SK-N-DZ (cell line): ENCODE measurements around the gene DRD4.

Source experiments
- DNase-seq: peaks from one replicate; pipeline ENCODE4 v3.0.0-alpha.2; 2015; ENCODE audit warnings: low spot score

Gene DRD4

DNA sequence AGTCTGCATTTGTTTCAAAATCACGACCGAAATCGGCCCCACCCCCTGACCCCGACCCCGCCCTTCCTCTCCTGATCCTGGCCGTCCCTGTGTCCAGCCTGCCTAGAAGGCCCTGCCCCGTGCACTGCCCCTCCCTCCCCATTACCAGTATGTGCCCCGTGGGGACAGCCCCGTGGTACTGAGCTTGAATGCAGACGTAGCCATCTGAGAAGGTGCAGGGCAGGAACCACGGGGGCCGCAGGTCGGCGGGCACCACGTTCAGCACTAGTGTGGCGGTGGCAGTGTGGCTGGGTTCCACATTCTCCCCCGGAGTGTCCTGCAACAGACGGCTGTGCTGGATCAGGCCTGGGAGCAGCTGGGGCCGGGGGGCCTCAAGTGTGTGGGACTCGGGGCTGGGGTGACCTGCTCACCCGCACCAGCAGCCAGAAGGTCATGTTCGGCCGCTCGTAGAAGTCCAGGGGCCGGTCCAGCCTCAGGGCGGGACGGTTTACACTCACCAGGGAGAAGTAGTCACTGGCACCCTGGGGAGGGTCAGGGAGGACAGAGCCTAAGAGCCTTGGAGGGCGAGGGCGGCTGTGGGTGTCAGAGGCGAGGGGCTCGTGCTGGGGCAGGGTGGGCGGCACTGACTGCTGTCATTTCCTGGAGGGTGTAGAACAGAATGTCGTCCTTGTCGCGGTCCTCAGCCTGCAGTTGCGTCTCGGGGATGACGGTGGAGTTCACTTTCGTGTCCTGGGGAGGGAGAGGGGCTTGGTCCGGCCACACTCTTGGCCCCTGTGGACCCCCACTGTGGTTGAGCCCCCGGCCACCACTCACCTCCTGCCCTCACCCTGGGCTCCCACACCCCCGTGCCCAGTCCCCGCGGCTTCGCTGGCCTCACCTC, 15.9 kb upstream of the DRD4 start:
- DNase-seq, result no peak

DNA sequence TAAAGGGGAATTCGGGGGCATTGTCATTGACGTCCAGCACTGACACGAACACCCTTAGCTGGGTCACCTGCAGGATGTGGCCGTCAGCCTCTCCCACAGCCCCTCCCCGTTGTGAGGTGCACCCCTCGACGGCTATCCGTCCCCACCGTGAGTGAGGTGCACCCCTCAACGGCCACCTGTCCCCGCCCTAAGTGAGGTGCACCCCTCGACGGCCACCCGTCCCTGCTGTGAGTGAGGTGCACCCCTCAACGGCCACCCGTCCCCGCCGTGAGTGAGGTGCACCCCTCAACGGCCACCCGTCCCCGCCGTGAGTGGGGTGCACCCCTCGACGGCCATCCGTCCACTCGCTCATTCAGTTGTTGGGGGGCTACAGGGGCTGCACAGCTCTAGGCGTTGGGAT, 15.2 kb upstream of the DRD4 start:
- DNase-seq, result no peak

DNA sequence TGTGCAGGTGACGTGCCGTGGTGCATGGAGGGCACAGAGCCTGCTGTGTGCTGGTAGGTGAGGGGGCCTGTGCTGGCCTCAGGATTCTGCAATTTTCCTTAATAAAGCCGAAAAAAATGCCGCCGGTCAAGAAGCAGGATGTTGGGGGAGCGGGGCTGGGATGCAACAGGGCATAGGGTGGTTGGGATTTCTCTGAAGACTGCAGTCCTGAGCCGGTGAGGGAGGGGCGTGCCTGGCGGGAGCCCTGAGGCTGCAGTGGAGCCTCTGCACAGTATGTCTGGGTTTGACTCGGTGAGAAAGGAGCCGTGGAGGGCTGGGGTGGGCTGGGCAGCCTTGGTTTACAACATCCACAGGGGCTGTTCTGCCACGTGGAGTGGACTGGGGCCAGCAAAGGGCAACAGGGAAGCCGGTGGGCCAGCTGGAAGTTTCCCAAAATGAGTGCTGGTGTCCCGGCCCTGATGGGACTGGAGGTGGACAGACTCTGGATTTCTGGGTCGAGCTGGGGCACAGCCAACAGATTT, 13.7 kb upstream of the DRD4 start:
- DNase-seq, result no peak

DNA sequence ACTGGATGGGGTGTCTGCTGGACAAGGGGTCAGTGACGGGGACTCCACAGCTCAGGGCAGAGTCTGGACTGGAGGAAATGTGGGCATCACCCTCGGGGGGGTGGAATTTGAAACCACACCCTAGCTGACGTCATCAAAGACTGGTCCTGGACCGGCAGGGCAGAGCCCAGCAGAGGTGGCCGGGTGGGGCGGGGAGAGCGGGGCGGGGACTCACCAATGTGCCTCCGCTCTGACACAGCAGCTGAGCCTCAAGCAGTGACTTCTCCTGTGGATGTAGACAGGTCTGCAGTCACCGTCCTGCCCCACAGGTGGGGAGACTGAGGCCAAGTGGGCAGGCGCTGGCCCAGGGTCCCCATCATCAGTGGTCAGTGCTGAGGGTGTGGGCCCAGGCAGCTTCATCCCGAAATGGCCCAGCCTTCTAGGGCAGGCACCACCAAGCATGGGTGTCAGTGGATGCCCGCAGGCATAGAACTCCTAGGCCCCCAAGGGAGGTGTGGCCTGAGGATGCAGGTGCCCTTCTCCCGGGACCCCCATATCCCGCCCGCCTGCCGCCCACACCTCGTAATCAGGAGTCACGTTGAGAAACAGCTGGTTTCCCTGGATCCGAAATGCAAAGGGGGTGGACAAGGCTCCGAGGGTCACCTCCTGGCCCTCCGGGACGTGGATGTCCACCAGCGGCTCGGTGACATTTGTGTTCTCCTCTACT, 12.9 kb upstream of the DRD4 start:
- DNase-seq, result no peak

DNA sequence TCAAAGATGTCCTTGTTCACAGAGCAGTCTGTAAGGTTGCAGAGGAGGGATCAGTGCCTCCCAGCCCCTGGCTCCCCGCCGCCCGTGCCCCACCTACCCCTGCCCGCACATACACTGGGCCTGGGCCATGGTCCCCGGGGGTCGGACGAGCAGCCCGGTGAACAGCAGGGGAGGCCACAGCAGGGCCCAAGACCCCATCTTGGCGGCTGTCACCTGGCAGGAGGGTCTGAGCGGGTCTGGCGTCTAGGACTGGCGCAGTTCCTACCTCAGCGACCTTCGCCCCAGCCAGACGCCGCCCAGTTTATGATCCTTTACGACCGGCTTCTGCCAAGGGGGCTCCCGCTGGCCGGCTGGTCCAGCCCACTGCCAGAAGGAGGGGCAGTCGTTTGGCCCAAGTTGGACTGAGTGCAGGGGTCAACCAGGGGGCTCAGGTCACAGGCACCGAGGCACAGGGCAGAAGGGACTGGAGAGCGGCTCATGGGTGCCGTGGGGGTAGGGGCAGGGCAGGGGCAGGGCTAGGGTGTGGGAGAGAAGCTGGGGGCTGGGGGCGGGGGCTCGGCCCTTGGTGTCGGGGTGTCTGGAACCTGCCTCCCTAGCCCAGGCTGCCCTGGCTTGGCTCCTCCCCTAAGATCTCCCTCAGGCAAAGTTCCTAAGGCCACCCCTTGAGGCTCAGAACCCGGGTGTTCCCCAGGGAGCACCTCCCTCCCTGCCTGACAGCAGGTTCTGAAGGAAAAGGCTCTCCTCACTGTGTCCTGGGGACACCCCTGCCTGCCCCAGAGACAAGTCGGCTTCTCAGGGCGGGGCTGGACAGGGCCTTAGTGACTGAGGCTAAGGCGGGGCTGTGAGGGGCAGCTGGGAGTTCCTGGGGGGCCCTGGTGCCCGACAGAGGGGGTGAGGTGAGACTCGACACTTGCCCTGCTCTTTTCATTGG, 12.1 kb upstream of the DRD4 start, which contains the start of gene CDHR5:
Gene CDHR5, minus strand, starts transcription at position 251 of the 931 bp plus-strand sequence. Its CDS starts 53 bp downstream, at position 198.
- no peak for DNase-seq

DNA sequence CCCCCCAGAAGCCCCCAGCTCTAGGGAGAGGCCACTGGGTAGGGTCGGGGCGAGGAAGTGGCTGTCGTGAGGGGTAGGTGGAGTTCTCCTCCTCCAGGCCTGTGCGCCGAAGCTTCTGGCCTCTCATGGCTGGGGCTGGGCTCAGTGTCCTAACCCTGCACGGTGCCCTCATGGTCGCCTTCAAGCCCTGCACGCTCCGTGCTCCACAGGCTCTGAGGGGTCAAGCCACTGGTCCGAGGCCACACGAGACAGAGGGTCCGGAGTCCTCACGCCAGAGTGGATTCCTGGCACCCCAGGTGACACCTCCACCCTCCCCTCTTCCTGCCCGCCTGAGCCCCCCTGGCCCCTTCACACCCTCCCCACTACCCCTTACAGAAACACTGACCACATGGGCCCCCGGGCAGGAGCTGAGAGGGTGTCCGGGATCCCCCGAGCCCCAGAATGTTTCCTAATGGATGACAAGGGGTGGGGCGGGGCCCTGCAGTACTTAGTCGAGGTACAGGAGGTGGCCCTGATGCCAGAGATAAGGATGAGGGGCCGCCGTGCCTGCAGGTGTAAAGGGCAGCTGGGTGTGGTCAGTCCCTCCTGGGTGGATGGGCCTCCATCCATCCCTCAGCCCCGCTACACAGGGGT, 11.3 kb upstream of the DRD4 start:
- DNase-seq, result no peak

DNA sequence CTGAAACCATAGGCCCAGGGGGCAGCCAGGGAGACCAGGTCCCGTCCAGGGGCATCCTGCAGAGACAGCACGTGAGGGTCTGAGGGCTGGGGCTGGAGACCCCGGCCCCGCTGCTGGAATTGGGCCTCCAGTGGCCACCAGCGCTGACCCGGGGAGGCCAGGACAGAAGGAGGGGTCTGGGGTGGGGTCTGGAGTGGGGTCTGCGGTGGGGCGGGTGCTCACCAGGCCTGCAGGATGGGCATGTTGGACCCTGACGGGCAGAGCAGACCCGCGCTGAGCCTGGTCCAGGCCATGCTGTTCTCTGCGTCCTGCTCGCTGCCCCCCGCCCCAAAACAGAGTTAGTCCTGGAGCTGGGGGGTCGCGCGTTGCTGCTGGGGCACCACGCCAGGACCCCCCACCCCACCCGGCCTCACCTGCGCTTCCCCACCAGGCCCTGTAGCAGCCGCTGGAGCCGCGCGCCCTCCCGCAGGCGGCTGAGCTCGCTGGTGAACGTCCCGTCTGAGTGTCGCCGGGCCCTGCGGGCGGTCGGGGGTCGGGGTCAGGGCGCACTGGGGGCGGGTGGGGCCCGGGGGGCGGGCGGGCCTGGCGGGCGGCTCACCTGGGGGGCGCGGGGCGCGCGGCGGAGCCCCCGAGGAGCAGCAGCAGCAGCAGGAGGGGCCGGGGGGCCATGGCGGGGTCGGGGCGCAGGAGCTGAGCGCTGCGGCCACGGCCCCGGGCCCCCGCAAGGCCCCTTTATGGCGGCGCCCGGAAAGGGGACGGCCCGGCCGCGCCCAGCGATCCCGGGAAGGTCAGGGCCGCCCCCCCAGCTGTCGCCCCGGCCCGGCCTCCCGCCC, 10.4 kb upstream of the DRD4 start, which contains the start of gene SCT:
Gene SCT, minus strand, starts transcription at position 707 of the 833 bp plus-strand sequence. Its CDS starts 38 bp downstream, at position 669.
- no peak for DNase-seq

DNA sequence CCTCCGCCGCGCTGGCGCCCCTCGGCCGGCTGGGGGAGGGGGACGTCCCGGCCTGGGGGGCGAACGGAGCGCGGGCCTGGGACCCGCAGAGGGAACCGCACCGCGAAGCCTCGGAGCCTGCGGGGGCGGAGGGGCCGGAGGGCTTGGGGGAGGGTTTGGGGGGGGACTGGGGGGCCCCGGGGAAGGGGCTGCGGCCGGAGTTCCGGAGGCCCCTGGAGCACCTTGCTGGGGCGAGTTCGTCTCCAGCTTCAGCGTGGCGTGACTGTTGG, 9.8 kb upstream of the DRD4 start:
- no peak for DNase-seq

DNA sequence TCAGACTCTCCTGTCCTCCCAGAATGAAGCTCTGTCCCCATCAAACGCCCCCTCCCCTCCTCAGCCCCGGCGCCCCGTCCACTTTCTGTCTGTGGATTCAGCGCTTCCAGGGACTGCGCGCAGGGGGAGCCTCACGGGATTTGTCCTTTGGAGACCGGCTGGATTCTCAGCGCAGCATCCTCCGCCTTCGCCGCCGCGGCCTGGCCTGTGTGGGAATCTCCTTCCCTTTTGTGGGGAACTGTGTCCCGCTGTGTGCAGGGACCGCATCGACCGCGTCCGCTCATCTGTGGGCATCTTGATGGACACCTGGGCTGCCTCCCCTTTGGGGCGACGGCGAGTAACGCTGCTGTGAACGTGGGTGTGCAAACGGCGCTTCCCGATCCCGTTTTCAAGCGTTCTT, 9.0 kb upstream of the DRD4 start:
- DNase-seq, result no peak

DNA sequence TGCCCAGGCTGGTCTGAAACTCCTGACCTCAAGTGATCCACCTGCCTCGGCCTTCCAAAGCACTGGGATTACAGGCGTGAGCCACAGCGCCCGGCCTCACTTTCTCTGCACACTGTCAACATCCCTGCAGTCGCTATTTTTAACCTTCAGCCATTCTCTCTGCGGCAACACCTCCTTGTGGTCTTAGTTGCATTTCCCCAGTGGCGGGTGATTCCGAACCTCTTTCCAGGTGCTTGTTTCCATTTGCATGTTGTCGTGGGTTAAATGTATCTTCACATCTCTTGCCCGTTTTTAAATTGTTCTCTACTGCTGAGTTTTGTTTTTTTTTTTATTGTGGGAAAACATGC, 7.9 kb upstream of the DRD4 start:
- DNase-seq, result no peak

DNA sequence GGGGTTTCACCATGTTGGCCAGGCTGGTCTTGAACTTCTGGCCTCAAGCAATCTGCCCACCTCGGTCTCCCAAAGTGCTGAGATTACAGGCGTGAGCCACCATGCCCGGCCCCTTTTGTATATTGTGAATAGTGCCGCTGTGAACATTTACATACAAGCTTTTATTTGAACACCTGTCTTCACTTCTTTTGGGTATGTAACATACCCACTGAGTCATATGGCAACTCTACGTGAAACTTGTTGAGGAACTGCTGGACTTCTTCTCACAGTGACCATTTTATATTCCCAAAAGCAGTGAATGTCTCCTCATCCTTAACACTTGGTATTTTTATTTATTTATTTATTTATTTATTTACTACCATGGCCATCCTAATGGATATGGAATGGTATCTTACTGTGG, 6.2 kb upstream of the DRD4 start:
- no peak for DNase-seq

DNA sequence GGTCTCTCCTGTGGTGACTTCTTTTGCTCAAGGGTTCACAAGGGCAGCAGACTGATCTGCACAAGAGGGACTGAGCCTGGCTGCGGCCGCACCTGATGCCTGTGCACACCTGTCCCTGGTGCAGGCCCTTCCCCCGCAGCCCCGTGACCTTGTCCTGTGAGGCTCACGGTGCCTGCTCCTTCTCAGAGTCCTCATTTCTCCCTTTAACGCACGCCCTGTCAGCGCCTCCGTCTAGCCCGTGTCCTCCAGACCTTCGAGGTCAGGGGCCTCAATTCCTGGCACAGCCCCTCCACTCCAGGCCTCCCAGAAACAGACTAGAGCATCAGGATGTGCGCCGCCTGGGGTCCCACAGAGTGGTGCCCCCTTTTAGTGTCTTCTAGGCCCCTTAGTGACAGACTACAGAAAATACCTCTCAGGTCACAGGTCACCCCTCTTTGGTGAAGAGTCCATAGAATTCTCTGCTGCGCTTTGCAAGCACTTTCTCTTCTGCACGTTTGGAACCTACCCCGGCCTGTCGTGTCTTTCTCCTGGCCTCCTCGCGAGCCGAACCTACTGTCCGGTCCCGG, 1.0 kb upstream of the DRD4 start:
- DNase-seq, result no peak

DNA sequence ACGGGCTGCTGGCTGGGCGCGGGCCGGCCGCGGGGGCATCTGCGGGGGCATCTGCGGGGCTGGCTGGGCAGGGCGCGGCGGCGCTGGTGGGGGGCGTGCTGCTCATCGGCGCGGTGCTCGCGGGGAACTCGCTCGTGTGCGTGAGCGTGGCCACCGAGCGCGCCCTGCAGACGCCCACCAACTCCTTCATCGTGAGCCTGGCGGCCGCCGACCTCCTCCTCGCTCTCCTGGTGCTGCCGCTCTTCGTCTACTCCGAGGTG, 194 bp downstream of the DRD4 start:
- DNase-seq, result no peak

DNA sequence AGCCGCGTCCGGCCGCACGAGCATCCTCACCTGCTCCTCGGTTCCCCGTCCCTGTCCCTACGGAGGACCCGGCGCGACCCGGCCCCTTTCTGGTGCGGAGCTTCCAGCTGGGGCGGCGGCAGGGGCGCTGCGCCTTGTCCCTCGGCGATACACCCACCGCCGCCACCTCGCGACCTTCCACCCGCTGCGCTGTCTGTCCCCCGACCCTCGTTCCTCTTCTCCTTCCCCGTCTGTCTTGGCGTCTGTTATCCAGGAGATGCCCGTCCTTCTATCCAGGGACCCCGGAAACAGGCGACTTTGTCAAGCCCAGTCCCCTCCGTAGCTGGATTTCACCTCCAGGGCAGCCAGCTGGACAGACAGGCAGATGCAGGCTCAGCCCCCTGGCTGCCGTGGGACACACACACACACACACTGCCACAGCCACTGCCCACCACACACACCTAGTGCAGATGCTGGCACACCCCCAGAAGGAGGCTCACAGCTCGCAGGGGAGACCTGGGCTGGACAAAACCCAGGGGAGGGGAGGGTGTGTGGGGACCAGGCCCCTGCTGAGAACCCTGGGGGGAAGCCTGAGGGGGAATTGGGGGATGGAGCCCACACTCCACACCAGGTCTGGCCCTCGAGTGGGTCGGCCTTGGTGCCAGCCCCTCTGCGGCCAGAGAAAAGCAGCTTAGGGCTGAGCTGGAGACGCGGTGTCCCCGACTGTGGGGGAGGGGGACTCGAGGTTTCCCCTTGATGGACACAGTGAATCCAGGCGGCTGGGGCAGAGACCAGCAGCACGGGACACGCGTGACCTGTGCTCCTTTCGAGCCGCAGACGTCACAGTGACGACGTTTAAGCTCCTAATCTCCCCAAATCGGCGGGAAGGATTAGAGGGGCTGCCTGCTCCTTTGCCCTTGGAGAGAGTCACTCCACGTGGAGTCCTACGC, 788 bp downstream of the DRD4 start:
- no peak for DNase-seq

DNA sequence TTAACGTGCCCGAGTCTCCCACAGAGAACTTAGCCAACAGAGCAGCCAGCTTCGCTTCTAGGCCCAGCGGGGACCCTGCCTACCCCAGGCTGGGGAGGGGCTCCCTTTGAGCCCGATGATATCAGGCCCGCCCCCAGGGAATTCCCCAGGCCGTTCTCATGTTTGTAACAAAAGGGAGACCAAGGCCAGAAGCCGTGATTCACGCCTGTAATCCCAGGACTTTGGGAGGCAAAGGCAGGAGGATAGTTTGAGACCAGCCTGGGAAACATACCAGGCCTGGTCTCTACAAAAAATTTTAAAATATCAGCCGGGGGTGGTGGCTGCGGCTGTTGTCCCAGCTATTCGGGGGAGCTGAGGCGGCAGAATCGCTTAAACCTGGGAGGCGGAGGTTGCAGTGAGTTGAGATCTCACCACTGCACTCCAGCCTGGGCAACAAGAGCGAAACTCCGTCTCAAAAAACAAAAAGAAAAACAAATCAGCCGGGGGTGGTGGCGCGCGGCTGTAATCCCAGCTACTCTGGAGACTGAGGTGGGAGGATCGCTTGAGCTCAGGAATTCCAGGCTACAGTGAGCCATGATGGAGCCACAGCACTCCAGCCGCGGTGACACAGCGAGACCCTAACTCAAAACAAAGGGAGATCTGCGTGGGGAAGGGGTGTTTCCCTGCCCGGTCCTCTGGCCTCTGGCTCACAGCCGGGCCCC, 1.7 kb downstream of the DRD4 start:
- DNase-seq, result no peak

DNA sequence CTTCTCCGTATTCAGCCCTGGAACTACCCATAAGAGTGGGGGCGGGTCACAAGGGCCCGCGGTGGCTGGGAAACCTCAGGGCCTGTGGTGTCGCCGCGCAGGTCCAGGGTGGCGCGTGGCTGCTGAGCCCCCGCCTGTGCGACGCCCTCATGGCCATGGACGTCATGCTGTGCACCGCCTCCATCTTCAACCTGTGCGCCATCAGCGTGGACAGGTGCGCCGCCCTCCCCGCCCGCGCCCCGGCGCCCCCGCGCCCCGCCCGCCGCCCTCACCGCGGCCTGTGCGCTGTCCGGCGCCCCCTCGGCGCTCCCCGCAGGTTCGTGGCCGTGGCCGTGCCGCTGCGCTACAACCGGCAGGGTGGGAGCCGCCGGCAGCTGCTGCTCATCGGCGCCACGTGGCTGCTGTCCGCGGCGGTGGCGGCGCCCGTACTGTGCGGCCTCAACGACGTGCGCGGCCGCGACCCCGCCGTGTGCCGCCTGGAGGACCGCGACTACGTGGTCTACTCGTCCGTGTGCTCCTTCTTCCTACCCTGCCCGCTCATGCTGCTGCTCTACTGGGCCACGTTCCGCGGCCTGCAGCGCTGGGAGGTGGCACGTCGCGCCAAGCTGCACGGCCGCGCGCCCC, 2.4 kb downstream of the DRD4 start:
- DNase-seq, result no peak

DNA sequence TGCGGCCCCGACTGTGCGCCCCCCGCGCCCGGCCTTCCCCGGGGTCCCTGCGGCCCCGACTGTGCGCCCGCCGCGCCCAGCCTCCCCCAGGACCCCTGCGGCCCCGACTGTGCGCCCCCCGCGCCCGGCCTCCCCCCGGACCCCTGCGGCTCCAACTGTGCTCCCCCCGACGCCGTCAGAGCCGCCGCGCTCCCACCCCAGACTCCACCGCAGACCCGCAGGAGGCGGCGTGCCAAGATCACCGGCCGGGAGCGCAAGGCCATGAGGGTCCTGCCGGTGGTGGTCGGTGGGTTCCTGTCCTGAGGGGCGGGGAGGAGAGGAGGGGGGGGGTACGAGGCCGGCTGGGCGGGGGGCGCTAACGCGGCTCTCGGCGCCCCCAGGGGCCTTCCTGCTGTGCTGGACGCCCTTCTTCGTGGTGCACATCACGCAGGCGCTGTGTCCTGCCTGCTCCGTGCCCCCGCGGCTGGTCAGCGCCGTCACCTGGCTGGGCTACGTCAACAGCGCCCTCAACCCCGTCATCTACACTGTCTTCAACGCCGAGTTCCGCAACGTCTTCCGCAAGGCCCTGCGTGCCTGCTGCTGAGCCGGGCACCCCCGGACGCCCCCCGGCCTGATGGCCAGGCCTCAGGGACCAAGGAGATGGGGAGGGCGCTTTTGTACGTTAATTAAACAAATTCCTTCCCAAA, 3.1 kb downstream of the DRD4 start:
- DNase-seq, result no peak
